Measurements from ENCODE around the gene KCNH1. TPM values are rescaled to one million over a fixed set of nuclear protein-coding genes. Genes with fewer than 3 reads are reported as not detected.
"Not testable (repeated sequence)": the region's sequence is repeated elsewhere in the genome, so short reads cannot be mapped to it uniquely, and the experiment has no call there.

The KCNH1 gene
- total and polyA plus RNA-seq, 4 donors = not detected

DNA sequence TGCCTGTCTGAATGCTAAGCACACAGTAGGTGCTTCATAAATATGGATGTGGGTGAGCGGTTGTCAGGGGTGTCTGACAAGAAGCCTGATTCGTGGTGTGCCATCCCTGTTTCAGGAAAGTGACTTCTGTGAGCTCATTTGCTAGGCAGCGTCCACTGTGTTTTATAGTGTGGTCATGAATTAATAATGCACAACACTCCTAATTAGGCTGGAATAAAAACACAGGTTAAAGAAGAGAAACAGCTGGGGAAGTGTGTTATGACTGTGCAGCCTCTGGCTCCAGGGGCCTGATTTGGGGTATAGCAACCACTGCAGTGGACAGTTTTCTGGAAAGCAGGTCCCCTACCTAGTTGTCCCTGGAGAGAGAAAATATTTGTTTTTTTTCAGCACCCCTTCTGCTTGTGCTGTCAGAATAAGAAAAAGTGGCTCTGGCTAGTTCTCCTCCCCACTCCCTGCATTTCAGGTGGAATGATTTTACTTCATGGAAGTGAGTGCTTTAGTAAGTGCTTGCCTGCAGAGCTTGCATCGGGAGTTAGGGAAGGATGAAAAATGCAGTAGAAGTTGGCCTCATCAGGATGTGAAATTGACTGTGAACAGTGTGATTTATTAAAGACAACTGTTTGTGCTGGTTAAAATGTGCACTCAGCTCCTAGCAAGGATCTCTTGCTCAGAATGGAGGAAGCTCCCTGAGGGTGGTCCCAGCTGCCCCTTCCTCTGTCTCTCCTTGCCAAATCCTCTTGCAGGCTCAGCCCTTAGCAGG lies 471.5 kb downstream of the KCNH1 start:
- H3K36me3 ChIP-seq (ENCODE audit: control insufficient read depth in 4 of 4, insufficient read depth in 3 of 4, low read depth in 1 of 4, low read length in 3 of 4) = no peaks in the 10 kb centered on the region
- H3K27me3 ChIP-seq (ENCODE audit: control insufficient read depth in 4 of 4, insufficient read depth in 4 of 4, low read length in 3 of 4) = no peaks in the 10 kb centered on the region
- H3K9ac ChIP-seq (ENCODE audit: low read depth in 1 of 2, low read length in 2 of 2) = no peak overlapping the region
- WGBS = 95% methylated on average over 4 of the region's 4 CpGs
- no peak overlapping the region for H3K27ac ChIP-seq (ENCODE audit: low read depth in 1 of 2, low read length in 2 of 2)
- H3K9me3 ChIP-seq (ENCODE audit: control insufficient read depth in 4 of 4, low read length in 3 of 4) = no peaks in the 10 kb centered on the region
- DNase-seq (ENCODE audit: low spot score) = no peak
- H3K4me1 ChIP-seq (ENCODE audit: control insufficient read depth in 4 of 4, insufficient read depth in 4 of 4, low read length in 3 of 4) = peaks cover 0 to 7% (median 2%) of the 10 kb centered on the region in 4 donors
- TF ChIP-seq GABPA (IDR thresholded peaks at IDR 0.05 in 1 of 2, conservative IDR thresholded peaks at IDR 0.05 in 1 of 2) = no peak
- no peak for TF ChIP-seq RXRA (IDR thresholded peaks at IDR 0.05)
- TF ChIP-seq FOXA2 (IDR thresholded peaks at IDR 0.05) = no peak
- no peak for TF ChIP-seq TAF1 (conservative IDR thresholded peaks at IDR 0.05)
- TF ChIP-seq HNF4G (IDR thresholded peaks at IDR 0.05) = no peak
- TF ChIP-seq, protein P1, sequence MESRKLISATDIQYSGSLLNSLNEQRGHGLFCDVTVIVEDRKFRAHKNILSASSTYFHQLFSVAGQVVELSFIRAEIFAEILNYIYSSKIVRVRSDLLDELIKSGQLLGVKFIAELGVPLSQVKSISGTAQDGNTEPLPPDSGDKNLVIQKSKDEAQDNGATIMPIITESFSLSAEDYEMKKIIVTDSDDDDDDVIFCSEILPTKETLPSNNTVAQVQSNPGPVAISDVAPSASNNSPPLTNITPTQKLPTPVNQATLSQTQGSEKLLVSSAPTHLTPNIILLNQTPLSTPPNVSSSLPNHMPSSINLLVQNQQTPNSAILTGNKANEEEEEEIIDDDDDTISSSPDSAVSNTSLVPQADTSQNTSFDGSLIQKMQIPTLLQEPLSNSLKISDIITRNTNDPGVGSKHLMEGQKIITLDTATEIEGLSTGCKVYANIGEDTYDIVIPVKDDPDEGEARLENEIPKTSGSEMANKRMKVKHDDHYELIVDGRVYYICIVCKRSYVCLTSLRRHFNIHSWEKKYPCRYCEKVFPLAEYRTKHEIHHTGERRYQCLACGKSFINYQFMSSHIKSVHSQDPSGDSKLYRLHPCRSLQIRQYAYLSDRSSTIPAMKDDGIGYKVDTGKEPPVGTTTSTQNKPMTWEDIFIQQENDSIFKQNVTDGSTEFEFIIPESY (IDR thresholded peaks at IDR 0.05) = no peak
- TF ChIP-seq, protein P2, sequence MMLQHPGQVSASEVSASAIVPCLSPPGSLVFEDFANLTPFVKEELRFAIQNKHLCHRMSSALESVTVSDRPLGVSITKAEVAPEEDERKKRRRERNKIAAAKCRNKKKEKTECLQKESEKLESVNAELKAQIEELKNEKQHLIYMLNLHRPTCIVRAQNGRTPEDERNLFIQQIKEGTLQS (IDR thresholded peaks at IDR 0.05) = no peak
- no peak for TF ChIP-seq SP1 (IDR thresholded peaks at IDR 0.05)
- TF ChIP-seq HNF4A (conservative IDR thresholded peaks at IDR 0.05) = no peak
- no peak for TF ChIP-seq RAD21 (IDR thresholded peaks at IDR 0.05)
- TF ChIP-seq NR2F2 (IDR thresholded peaks at IDR 0.05) = no peak
- TF ChIP-seq, protein P3, sequence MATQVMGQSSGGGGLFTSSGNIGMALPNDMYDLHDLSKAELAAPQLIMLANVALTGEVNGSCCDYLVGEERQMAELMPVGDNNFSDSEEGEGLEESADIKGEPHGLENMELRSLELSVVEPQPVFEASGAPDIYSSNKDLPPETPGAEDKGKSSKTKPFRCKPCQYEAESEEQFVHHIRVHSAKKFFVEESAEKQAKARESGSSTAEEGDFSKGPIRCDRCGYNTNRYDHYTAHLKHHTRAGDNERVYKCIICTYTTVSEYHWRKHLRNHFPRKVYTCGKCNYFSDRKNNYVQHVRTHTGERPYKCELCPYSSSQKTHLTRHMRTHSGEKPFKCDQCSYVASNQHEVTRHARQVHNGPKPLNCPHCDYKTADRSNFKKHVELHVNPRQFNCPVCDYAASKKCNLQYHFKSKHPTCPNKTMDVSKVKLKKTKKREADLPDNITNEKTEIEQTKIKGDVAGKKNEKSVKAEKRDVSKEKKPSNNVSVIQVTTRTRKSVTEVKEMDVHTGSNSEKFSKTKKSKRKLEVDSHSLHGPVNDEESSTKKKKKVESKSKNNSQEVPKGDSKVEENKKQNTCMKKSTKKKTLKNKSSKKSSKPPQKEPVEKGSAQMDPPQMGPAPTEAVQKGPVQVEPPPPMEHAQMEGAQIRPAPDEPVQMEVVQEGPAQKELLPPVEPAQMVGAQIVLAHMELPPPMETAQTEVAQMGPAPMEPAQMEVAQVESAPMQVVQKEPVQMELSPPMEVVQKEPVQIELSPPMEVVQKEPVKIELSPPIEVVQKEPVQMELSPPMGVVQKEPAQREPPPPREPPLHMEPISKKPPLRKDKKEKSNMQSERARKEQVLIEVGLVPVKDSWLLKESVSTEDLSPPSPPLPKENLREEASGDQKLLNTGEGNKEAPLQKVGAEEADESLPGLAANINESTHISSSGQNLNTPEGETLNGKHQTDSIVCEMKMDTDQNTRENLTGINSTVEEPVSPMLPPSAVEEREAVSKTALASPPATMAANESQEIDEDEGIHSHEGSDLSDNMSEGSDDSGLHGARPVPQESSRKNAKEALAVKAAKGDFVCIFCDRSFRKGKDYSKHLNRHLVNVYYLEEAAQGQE (IDR thresholded peaks at IDR 0.05) = no peak
- H3K4me3 ChIP-seq (ENCODE audit: low read depth in 1 of 3, low read length in 3 of 3) = no peak overlapping the region

DNA sequence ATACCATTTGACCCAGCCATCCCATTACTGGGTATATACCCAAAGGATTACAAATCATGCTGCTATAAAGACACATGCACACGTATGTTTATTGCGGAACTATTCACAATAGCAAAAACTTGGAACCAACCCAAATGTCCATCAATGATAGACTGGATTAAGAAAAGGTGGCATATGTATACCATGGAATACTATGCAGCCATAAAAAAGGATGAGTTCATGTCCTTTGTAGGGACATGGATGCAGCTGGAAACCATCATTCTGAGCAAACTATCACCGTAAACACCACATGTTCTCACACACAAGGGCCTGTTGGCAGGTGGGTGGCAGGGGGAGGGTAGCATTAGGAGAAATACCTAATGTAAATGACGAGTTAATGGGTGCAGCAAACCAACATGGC lies 472.4 kb downstream of the KCNH1 start:
- not testable (repeated sequence) for H3K36me3 ChIP-seq (ENCODE audit: control insufficient read depth in 4 of 4, insufficient read depth in 3 of 4, low read depth in 1 of 4, low read length in 3 of 4); H3K9me3 ChIP-seq (ENCODE audit: control insufficient read depth in 4 of 4, low read length in 3 of 4); H3K9ac ChIP-seq (ENCODE audit: low read depth in 1 of 2, low read length in 2 of 2); H3K4me3 ChIP-seq (ENCODE audit: low read depth in 1 of 3, low read length in 3 of 3); DNase-seq (ENCODE audit: low spot score); H3K27me3 ChIP-seq (ENCODE audit: control insufficient read depth in 4 of 4, insufficient read depth in 4 of 4, low read length in 3 of 4); H3K27ac ChIP-seq (ENCODE audit: low read depth in 1 of 2, low read length in 2 of 2); H3K4me1 ChIP-seq (ENCODE audit: control insufficient read depth in 4 of 4, insufficient read depth in 4 of 4, low read length in 3 of 4)
- 97% methylated on average over 4 of the region's 4 CpGs for WGBS

DNA sequence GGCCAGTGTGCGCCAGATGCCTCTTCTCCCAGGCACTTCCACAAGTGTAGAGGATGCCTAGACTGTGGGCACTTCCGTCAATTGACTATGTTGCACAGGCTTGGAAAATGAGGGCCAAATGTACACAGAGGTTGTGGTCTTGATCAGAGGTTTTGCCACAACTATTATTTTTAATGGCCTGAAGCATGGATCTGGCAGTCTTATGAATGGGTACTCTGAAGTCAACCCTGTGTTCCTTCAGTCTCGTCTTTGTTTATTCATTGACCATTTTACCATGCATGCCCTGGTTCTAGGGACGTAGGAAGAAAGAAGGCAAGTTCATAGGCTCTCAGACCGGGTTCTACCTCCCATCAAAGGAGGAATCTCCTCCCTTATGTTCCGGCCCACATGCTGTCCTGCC lies 476.1 kb downstream of the KCNH1 start:
- Histone ChIP-seq H3K4me1 (ENCODE audit: control insufficient read depth in 4 of 4, insufficient read depth in 4 of 4, low read length in 3 of 4) (no peaks in the 10 kb centered on the region), H3K9ac (ENCODE audit: low read depth in 1 of 2, low read length in 2 of 2) (no peak overlapping the region), H3K36me3 (ENCODE audit: control insufficient read depth in 4 of 4, insufficient read depth in 3 of 4, low read depth in 1 of 4, low read length in 3 of 4) (no peaks in the 10 kb centered on the region), H3K9me3 (ENCODE audit: control insufficient read depth in 4 of 4, low read length in 3 of 4) (no peaks in the 10 kb centered on the region), H3K4me3 (ENCODE audit: low read depth in 1 of 3, low read length in 3 of 3) (no peak overlapping the region), H3K27ac (ENCODE audit: low read depth in 1 of 2, low read length in 2 of 2) (no peak overlapping the region), H3K27me3 (ENCODE audit: control insufficient read depth in 4 of 4, insufficient read depth in 4 of 4, low read length in 3 of 4) (no peaks in the 10 kb centered on the region)
- 95% methylated on average over 6 of the region's 6 CpGs for WGBS
- no peak for DNase-seq (ENCODE audit: low spot score)
- TF ChIP-seq, protein P4, sequence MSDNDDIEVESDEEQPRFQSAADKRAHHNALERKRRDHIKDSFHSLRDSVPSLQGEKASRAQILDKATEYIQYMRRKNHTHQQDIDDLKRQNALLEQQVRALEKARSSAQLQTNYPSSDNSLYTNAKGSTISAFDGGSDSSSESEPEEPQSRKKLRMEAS (IDR thresholded peaks at IDR 0.05) = no peak
- TF ChIP-seq, protein P5, sequence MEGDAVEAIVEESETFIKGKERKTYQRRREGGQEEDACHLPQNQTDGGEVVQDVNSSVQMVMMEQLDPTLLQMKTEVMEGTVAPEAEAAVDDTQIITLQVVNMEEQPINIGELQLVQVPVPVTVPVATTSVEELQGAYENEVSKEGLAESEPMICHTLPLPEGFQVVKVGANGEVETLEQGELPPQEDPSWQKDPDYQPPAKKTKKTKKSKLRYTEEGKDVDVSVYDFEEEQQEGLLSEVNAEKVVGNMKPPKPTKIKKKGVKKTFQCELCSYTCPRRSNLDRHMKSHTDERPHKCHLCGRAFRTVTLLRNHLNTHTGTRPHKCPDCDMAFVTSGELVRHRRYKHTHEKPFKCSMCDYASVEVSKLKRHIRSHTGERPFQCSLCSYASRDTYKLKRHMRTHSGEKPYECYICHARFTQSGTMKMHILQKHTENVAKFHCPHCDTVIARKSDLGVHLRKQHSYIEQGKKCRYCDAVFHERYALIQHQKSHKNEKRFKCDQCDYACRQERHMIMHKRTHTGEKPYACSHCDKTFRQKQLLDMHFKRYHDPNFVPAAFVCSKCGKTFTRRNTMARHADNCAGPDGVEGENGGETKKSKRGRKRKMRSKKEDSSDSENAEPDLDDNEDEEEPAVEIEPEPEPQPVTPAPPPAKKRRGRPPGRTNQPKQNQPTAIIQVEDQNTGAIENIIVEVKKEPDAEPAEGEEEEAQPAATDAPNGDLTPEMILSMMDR (IDR thresholded peaks at IDR 0.05; ENCODE audit: low read depth, low read length, missing input control) = no peak
- no peak for TF ChIP-seq HNF4A (conservative IDR thresholded peaks at IDR 0.05)
- TF ChIP-seq, protein P3 (IDR thresholded peaks at IDR 0.05) = no peak
- TF ChIP-seq GABPA (IDR thresholded peaks at IDR 0.05 in 1 of 2, conservative IDR thresholded peaks at IDR 0.05 in 1 of 2) = no peak
- no peak for TF ChIP-seq YY1 (IDR thresholded peaks at IDR 0.05)
- TF ChIP-seq RXRA (IDR thresholded peaks at IDR 0.05) = no peak
- TF ChIP-seq HNF4G (IDR thresholded peaks at IDR 0.05) = no peak
- TF ChIP-seq TAF1 (conservative IDR thresholded peaks at IDR 0.05) = no peak
- TF ChIP-seq RAD21 (IDR thresholded peaks at IDR 0.05) = no peak
